Caco-2 (cell line): ENCODE measurements around the gene ALOX15B. TPM values are rescaled to one million over a fixed set of nuclear protein-coding genes. Genes with fewer than 3 reads are reported as not detected.

Source experiments
- BruUV-seq: library from RNA; stranded (reverse); fragments of 400-500 nt; replicated peaks from 2 replicates; lab custom pipeline; 2021; lab: Mats Ljungman, UMichigan
- CTCF ChIA-PET: fragments of 300-600 bp; sonication (Branson Sonifier 250); formaldehyde crosslinking; loops from one replicate; lab custom pipeline; 2022; ENCODE audit warnings: antibody characterized with exemption; lab: Charles Lee
- POLR2A ChIA-PET: fragments of 300-600 bp; sonication (Branson Sonifier 250); formaldehyde crosslinking; loops from one replicate; lab custom pipeline; 2022; ENCODE audit warnings: antibody characterized with exemption; lab: Charles Lee
- DNase-seq, 2 experiments: peaks; one replicate each; pipeline versions ENCODE4 v3.0.0 to v3.0.0-alpha.2; 2020 to 2022
- H3K27me3 ChIP-seq: replicated peaks from 2 replicates; pipeline ENCODE4 v1.6.0; 2011; ENCODE audit warnings: low read length; ENCODE audit not compliant: control insufficient read depth, insufficient read depth
- H3K36me3 ChIP-seq: 2 replicates; pipeline ENCODE4 v1.5.1; 2011; ENCODE audit warnings: low read length; ENCODE audit not compliant: control insufficient read depth, insufficient read depth
- H3K4me1 ChIP-seq: fragments of 250-450 bp; sonication (Bioruptor Pico); 2 replicates; pipeline ENCODE4 v1.5.1; 2020; ENCODE audit warnings: mild to moderate bottlenecking
- H3K4me3 ChIP-seq: 2 replicates; pipeline ENCODE4 v1.5.1; 2011; ENCODE audit warnings: low read depth, mild to moderate bottlenecking, control low read depth, low read length
- H3K9me3 ChIP-seq: fragments of 250-450 bp; sonication (Bioruptor Pico); 2 replicates; pipeline ENCODE4 v1.5.1; 2020; ENCODE audit warnings: mild to moderate bottlenecking, moderate library complexity
- H3K27ac Mint-ChIP-seq: one replicate; pipeline ENCODE4 v1.8.0; 2022; ENCODE audit warnings: mixed read lengths; ENCODE audit not compliant: unreplicated experiment
- H3K27me3 Mint-ChIP-seq: one replicate; pipeline ENCODE4 v1.8.0; 2022; ENCODE audit warnings: mixed read lengths; ENCODE audit not compliant: insufficient read depth, unreplicated experiment
- H3K36me3 Mint-ChIP-seq: one replicate; pipeline ENCODE4 v1.8.0; 2022; ENCODE audit warnings: mild to moderate bottlenecking, mixed read lengths; ENCODE audit not compliant: insufficient read depth, unreplicated experiment
- H3K4me1 Mint-ChIP-seq: one replicate; pipeline ENCODE4 v1.8.0; 2022; ENCODE audit warnings: low read depth, mixed read lengths; ENCODE audit not compliant: unreplicated experiment
- H3K4me3 Mint-ChIP-seq: one replicate; pipeline ENCODE4 v1.8.0; 2022; ENCODE audit warnings: mild to moderate bottlenecking, moderate library complexity, mixed read lengths; ENCODE audit not compliant: unreplicated experiment
- H3K9me3 Mint-ChIP-seq: one replicate; pipeline ENCODE4 v1.8.0; 2022; ENCODE audit warnings: mixed read lengths; ENCODE audit not compliant: unreplicated experiment
- CTCF ChIP-seq, 2 experiments: fragments of 200-600 bp in 1 of 2; IDR thresholded peaks; 1 replicate in 1 of 2; 2 replicates in 1 of 2; pipeline versions ENCODE4 v1.5.1 to v1.8.0; 2011 to 2022; ENCODE audit warnings: antibody characterized with exemption in 1 of 2, control low read depth in 1 of 2, inconsistent platforms in 1 of 2, low read depth in 1 of 2, low read length in 1 of 2, mild to moderate bottlenecking in 1 of 2, moderate library complexity in 1 of 2; ENCODE audit not compliant: insufficient read depth in 1 of 2, severe bottlenecking in 1 of 2, unreplicated experiment in 1 of 2
- intact Hi-C: fragments of 100-400 bp; cut with micrococcal nuclease; formaldehyde crosslinking; loops from one replicate; pipeline ENCODE4 v1.10.0; 2022; ENCODE audit not compliant: unreplicated experiment
- total RNA-seq: library from RNA; stranded (reverse); gene quantifications from 2 replicates; pipeline ENCODE4 v1.2.3, GENCODE V29; 2022

The ALOX15B gene
- total RNA-seq, 1 experiment from 2014 or later, result not detected

GRCh38 chr17:8087952-8088230 is 49.0 kb downstream of the ALOX15B start:
- intact Hi-C loops, result no loop called here
- no peak overlapping the region for H3K4me3 ChIP-seq
- ChIA-PET CTCF (interaction anchor here (0.7 kb wide), 2 partner anchors 46 to 68 kb away, joined by 4 read pairs; no protein-coding TSS in a partner anchor), POLR2A (no interaction called here)
- Mint-ChIP-seq H3K9me3 (no peaks in the 10 kb centered on the region), H3K4me3 (no peak overlapping the region), H3K27me3 (peaks cover 12% of the 10 kb centered on the region), H3K27ac (no peak overlapping the region), H3K4me1 (no peaks in the 10 kb centered on the region), H3K36me3 (no peaks in the 10 kb centered on the region)
- H3K9me3 ChIP-seq, result no peaks in the 10 kb centered on the region
- no peaks in the 10 kb centered on the region for H3K4me1 ChIP-seq
- BruUV-seq, result no TSS peak
- DNase-seq, result no peak
- H3K27me3 ChIP-seq, result no peaks in the 10 kb centered on the region
- no peaks in the 10 kb centered on the region for H3K36me3 ChIP-seq
- TF ChIP-seq CTCF (IDR thresholded peaks at IDR 0.05; ENCODE audit: insufficient read depth in 1 of 2, low read depth in 1 of 2, low read length in 1 of 2, severe bottlenecking in 1 of 2, unreplicated experiment in 1 of 2), result no peak

GRCh38 chr17:8089728-8090127 is 50.9 kb downstream of the ALOX15B start:
- CTCF ChIA-PET, result no interaction called here
- POLR2A ChIA-PET, result no interaction called here
- Histone ChIP-seq H3K27me3 (no peaks in the 10 kb centered on the region), H3K4me1 (no peaks in the 10 kb centered on the region), H3K4me3 (no peak overlapping the region), H3K9me3 (no peaks in the 10 kb centered on the region), H3K36me3 (no peaks in the 10 kb centered on the region)
- intact Hi-C loops, result no loop called here
- no peaks in the 10 kb centered on the region for H3K36me3 Mint-ChIP-seq
- H3K4me1 Mint-ChIP-seq, result no peaks in the 10 kb centered on the region
- peaks cover 9% of the 10 kb centered on the region for H3K27me3 Mint-ChIP-seq
- H3K4me3 Mint-ChIP-seq, result no peak overlapping the region
- DNase-seq, result no peak
- TF ChIP-seq CTCF (IDR thresholded peaks at IDR 0.05; ENCODE audit: insufficient read depth in 1 of 2, low read depth in 1 of 2, low read length in 1 of 2, severe bottlenecking in 1 of 2, unreplicated experiment in 1 of 2), result no peak
- no peak overlapping the region for H3K27ac Mint-ChIP-seq
- H3K9me3 Mint-ChIP-seq, result no peaks in the 10 kb centered on the region
- BruUV-seq, result no TSS peak

- TF ChIP-seq CTCF (IDR thresholded peaks at IDR 0.05; ENCODE audit: insufficient read depth in 1 of 2, low read depth in 1 of 2, low read length in 1 of 2, severe bottlenecking in 1 of 2, unreplicated experiment in 1 of 2), result no peak
- ChIA-PET CTCF (no interaction called here), POLR2A (no interaction called here)
- H3K9me3 Mint-ChIP-seq, result no peaks in the 10 kb centered on the region
- no peak overlapping the region for H3K4me3 Mint-ChIP-seq
- H3K36me3 Mint-ChIP-seq, result no peaks in the 10 kb centered on the region
- H3K27me3 Mint-ChIP-seq, result peaks cover 9% of the 10 kb centered on the region
- Histone ChIP-seq H3K27me3 (no peaks in the 10 kb centered on the region), H3K9me3 (no peaks in the 10 kb centered on the region), H3K4me3 (no peak overlapping the region), H3K36me3 (no peaks in the 10 kb centered on the region), H3K4me1 (no peaks in the 10 kb centered on the region)
- no peak for DNase-seq
- no TSS peak for BruUV-seq
- no peak overlapping the region for H3K27ac Mint-ChIP-seq
- intact Hi-C loops, result no loop called here
- H3K4me1 Mint-ChIP-seq, result no peaks in the 10 kb centered on the region
Measured at GRCh38 chr17:8091033-8091687, 52.3 kb downstream of the ALOX15B start.
